ENCODE measurements around the gene KCNMA1. TPM values are rescaled to one million over a fixed set of nuclear protein-coding genes. Genes with fewer than 3 reads are reported as not detected.

KCNMA1 gene
- polyA plus RNA-seq, 1 of the 3 experiments (the other 2 are of a cell fraction) = 107 TPM

- H4K20me1 ChIP-seq (ENCODE audit: insufficient read depth) = no peaks in the 10 kb centered on the region
- 95% methylated on average over 3 of the region's 3 CpGs for WGBS (ENCODE audit: low lambda C conversion rate)
- H3K27ac ChIP-seq (ENCODE audit: low read depth in 2 of 2, low read length in 1 of 2) = no peak overlapping the region
- no peak overlapping the region for H3K9ac ChIP-seq
- no peak overlapping the region for H3K4me2 ChIP-seq
- H3K9me3 ChIP-seq = no peaks in the 10 kb centered on the region
- ChIA-PET CTCF (no interaction called here), POLR2A (no interaction called here)
- no peaks in the 10 kb centered on the region for H3K36me3 ChIP-seq (replicated peaks in 1 of 2; ENCODE audit: control insufficient read depth in 1 of 2, insufficient read depth in 2 of 2, low read length in 1 of 2)
- DNase-seq = no peak
- H3K4me1 ChIP-seq (ENCODE audit: control insufficient read depth in 1 of 2, insufficient read depth in 2 of 2, low read depth in 1 of 2, low read length in 1 of 2) = peaks cover 29 to 36% of the 10 kb centered on the region in 2 experiments
- no peaks in the 10 kb centered on the region for H3K9me2 ChIP-seq
- H3F3A ChIP-seq (replicated peaks; ENCODE audit: insufficient read depth) = peaks cover 31% of the 10 kb centered on the region
- TF ChIP-seq SIN3A (IDR thresholded peaks at IDR 0.05; ENCODE audit: borderline replicate concordance, low read depth, low read length) (no peak), JUND (IDR thresholded peaks at IDR 0.05) (no peak), FOXM1 (IDR thresholded peaks at IDR 0.05; ENCODE audit: low read depth) (no peak), RXRA (IDR thresholded peaks at IDR 0.05; ENCODE audit: borderline replicate concordance, low read depth) (no peak), RAD21 (IDR thresholded peaks at IDR 0.05; ENCODE audit: low read length) (no peak), EZH2phosphoT487 (IDR thresholded peaks at IDR 0.05; ENCODE audit: borderline replicate concordance, low read depth) (no peak), YY1 (IDR thresholded peaks at IDR 0.05; ENCODE audit: low read depth) (no peak), TAF1 (IDR thresholded peaks at IDR 0.05; ENCODE audit: borderline replicate concordance, low read depth, low read length) (no peak), PBX3 (IDR thresholded peaks at IDR 0.05) (no peak), NRF1 (IDR thresholded peaks at IDR 0.05; ENCODE audit: low read depth, low read length) (no peak), GATA2 (CRISPR knock-in tag; IDR thresholded peaks at IDR 0.05) (no peak), POLR2AphosphoS5 (IDR thresholded peaks at IDR 0.05; ENCODE audit: low read depth, low read length) (no peak), MAX (IDR thresholded peaks at IDR 0.05; ENCODE audit: low read depth) (no peak), MXI1 (IDR thresholded peaks at IDR 0.05; ENCODE audit: low read depth, low read length) (no peak), FOXJ3 (CRISPR knock-in tag; IDR thresholded peaks at IDR 0.05) (no peak), ELF1 (IDR thresholded peaks at IDR 0.05) (no peak), RCOR1 (IDR thresholded peaks at IDR 0.05; ENCODE audit: low read length) (no peak), NFIC (IDR thresholded peaks at IDR 0.05; ENCODE audit: borderline replicate concordance) (no peak)
- TF ChIP-seq, protein P1, sequence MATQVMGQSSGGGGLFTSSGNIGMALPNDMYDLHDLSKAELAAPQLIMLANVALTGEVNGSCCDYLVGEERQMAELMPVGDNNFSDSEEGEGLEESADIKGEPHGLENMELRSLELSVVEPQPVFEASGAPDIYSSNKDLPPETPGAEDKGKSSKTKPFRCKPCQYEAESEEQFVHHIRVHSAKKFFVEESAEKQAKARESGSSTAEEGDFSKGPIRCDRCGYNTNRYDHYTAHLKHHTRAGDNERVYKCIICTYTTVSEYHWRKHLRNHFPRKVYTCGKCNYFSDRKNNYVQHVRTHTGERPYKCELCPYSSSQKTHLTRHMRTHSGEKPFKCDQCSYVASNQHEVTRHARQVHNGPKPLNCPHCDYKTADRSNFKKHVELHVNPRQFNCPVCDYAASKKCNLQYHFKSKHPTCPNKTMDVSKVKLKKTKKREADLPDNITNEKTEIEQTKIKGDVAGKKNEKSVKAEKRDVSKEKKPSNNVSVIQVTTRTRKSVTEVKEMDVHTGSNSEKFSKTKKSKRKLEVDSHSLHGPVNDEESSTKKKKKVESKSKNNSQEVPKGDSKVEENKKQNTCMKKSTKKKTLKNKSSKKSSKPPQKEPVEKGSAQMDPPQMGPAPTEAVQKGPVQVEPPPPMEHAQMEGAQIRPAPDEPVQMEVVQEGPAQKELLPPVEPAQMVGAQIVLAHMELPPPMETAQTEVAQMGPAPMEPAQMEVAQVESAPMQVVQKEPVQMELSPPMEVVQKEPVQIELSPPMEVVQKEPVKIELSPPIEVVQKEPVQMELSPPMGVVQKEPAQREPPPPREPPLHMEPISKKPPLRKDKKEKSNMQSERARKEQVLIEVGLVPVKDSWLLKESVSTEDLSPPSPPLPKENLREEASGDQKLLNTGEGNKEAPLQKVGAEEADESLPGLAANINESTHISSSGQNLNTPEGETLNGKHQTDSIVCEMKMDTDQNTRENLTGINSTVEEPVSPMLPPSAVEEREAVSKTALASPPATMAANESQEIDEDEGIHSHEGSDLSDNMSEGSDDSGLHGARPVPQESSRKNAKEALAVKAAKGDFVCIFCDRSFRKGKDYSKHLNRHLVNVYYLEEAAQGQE (IDR thresholded peaks at IDR 0.05; ENCODE audit: low read depth, low read length) = no peak
- TF ChIP-seq, protein P2, sequence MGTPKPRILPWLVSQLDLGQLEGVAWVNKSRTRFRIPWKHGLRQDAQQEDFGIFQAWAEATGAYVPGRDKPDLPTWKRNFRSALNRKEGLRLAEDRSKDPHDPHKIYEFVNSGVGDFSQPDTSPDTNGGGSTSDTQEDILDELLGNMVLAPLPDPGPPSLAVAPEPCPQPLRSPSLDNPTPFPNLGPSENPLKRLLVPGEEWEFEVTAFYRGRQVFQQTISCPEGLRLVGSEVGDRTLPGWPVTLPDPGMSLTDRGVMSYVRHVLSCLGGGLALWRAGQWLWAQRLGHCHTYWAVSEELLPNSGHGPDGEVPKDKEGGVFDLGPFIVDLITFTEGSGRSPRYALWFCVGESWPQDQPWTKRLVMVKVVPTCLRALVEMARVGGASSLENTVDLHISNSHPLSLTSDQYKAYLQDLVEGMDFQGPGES (IDR thresholded peaks at IDR 0.05; ENCODE audit: low read depth, low read length) = no peak
- H3K79me2 ChIP-seq (ENCODE audit: insufficient read depth) = peaks cover 17% of the 10 kb centered on the region; the same call in 1 of the 2 replicates
- no peak overlapping the region for H3K4me3 ChIP-seq (ENCODE audit: low read depth in 2 of 2, low read length in 1 of 2)
- H2AFZ ChIP-seq (ENCODE audit: low read depth) = no peak overlapping the region
- H3K27me3 ChIP-seq (ENCODE audit: insufficient read depth) = no peaks in the 10 kb centered on the region
Measured at GRCh38 chr10:77529050-77529576, 108.5 kb downstream of the KCNMA1 start.

Measured in SK-N-SH (cell line).